HG03025 (cell line): ENCODE data around the gene CPSF6.

Source experiments
- ATAC-seq: cut with Tn5 transposase; IDR thresholded peaks from one replicate; pipeline ENCODE4 v1.9.1; 2021; ENCODE audit warnings: mild to moderate bottlenecking, moderate library complexity; ENCODE audit not compliant: unreplicated experiment, low FRiP score

The CPSF6 gene

DNA sequence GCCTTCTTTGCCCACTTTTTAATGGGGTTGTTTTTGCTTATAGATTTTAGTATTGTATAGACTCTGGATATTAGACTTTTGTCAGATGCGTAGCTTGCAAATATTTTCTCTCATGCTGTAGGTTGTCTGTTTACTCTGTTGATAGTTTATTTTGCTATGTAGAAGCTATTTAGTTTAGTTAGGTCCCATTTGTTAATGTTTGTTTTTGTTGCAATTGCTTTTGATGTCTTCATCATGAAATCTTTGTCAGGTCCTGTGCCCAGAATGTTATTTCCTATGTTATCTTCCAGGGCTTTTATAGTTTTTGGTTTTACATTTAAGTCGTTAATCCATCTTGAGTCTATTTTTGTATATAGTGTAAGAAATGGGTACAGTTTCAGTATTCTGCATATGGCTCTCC lies 78.9 kb downstream of the CPSF6 start:
- no peak for ATAC-seq

DNA sequence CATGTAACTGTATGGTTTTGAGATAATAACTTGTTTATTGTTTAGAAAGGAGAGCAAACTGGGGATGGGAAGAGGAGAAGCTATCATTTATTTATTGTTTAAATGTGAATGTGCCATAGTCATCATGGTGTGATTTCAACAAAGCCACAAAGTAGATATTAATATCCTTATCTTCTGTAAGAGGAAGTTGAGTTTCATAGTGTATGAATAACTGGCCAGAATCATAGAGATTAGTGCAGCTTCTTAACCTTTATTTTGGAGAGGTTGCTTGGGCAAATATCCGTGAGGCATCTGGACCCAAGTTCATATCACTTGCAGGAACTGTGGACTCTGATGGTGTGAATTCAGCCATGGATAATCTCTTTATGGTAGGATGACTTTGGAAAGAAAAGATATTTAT lies 82.0 kb downstream of the CPSF6 start:
- ATAC-seq: no peak
